SU-DHL-6 (cell line): Measurements from ENCODE around the gene PCDHA11.

ENCODE experiments used
- CTCF ChIP-seq: fragments of 200-600 bp; sonication (generic); IDR thresholded peaks from one replicate; pipeline ENCODE4 v1.5.1; 2017; ENCODE audit warnings: antibody characterized with exemption, mild to moderate bottlenecking, low read length, moderate library complexity; ENCODE audit not compliant: insufficient read depth, poor library complexity, severe bottlenecking
- EZH2phosphoT487 ChIP-seq: fragments of 200-600 bp; sonication (generic), shearing (Covaris generic); conservative IDR thresholded peaks from 2 replicates; pipeline ENCODE4 v1.6.1; 2018; ENCODE audit warnings: mild to moderate bottlenecking, antibody characterized with exemption, low read length, moderate library complexity, mixed read lengths

DNA sequence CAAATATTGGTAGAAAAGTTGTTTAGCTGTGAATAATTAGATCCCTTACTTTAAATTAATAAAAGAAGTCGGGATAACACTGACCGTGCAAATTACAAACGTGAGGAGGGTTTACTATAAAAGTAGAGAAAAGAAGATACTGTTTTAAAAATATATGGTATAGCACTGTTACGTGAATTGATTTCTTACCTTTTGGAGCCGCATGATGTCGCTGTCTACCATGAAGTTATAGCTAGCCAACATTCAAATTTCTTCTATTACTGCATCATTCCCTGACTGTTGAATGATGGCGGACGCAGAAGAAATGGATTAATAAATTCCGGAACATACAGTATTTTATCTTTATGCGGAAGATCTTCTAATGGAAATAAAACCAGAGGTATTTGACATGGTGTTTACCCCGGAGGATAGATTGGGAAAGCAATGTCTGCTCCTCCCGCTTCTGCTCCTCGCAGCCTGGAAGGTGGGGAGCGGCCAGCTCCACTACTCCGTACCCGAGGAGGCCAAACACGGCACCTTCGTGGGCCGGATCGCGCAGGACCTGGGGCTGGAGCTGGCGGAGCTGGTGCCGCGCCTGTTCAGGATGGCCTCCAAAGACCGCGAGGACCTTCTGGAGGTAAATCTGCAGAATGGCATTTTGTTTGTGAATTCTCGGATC lies 40.9 kb upstream of the PCDHA11 start, which contains the start of gene PCDHA6:
- TF ChIP-seq CTCF (no peak), EZH2phosphoT487 (no peak)
